Panc1 (cell line): ENCODE results near the gene ERCC2. TPM values are rescaled to one million over a fixed set of nuclear protein-coding genes. Genes with fewer than 3 reads are reported as not detected.

Experiments
- ATAC-seq: fragments of 200-7000 bp; cut with Tn5 transposase; 2 replicates; pipeline ENCODE4 v1.9.1; 2020; ENCODE audit warnings: mild to moderate bottlenecking, moderate library complexity
- BruUV-seq: library from RNA; stranded (reverse); fragments of 400-500 nt; replicated peaks from 2 replicates; lab custom pipeline; 2021; lab: Mats Ljungman, UMichigan
- CTCF ChIA-PET: fragments of 300-600 bp; sonication (Branson Sonifier 250); formaldehyde crosslinking; loops from one replicate; lab custom pipeline; 2022; ENCODE audit warnings: antibody characterized with exemption; lab: Charles Lee
- POLR2A ChIA-PET: fragments of 300-600 bp; sonication (Branson Sonifier 250); formaldehyde crosslinking; loops from one replicate; lab custom pipeline; 2022; ENCODE audit warnings: antibody characterized with exemption; lab: Charles Lee
- DNase-seq: peaks from one replicate; pipeline ENCODE4 v3.0.0-alpha.2; 2010; ENCODE audit warnings: low read depth, low spot score
- H3K27ac ChIP-seq: 2 replicates; pipeline ENCODE4 v1.5.1; 2011; ENCODE audit warnings: mild to moderate bottlenecking, low read length, inconsistent platforms
- H3K27me3 ChIP-seq: fragments of 200-500 bp; sonication (Bioruptor generic); 2 replicates; pipeline ENCODE4 v1.6.0; 2014; ENCODE audit warnings: low read length, inconsistent platforms; ENCODE audit not compliant: control insufficient read depth, insufficient read depth
- H3K36me3 ChIP-seq: fragments of 200-500 bp; sonication (Bioruptor generic); 2 replicates; pipeline ENCODE4 v1.5.1; 2014; ENCODE audit warnings: inconsistent platforms, mild to moderate bottlenecking, low read length, moderate library complexity; ENCODE audit not compliant: control insufficient read depth, insufficient read depth
- H3K4me1 ChIP-seq: 2 replicates; pipeline ENCODE4 v1.5.1; 2011; ENCODE audit warnings: inconsistent platforms, mild to moderate bottlenecking, low read length, moderate library complexity; ENCODE audit not compliant: control insufficient read depth, insufficient read depth
- H3K4me3 ChIP-seq, 2 experiments: 2 replicates each; pipeline ENCODE4 v1.5.1; 2011 to 2012; ENCODE audit warnings: low read depth in 2 of 2, low read length in 2 of 2, mild to moderate bottlenecking in 2 of 2, inconsistent platforms in 1 of 2, moderate library complexity in 1 of 2
- H3K9me3 ChIP-seq: fragments of 200-500 bp; sonication (Bioruptor generic); 2 replicates; pipeline ENCODE4 v1.5.1; 2014; ENCODE audit warnings: low read depth, mild to moderate bottlenecking, inconsistent platforms, low read length, moderate library complexity; ENCODE audit not compliant: control insufficient read depth, insufficient read depth
- CTCF ChIP-seq: fragments of 450-650 bp; IDR thresholded peaks from 2 replicates; pipeline ENCODE4 v1.5.1; 2017; ENCODE audit warnings: mild to moderate bottlenecking
- POLR2AphosphoS5 ChIP-seq: IDR thresholded peaks from 2 replicates; pipeline ENCODE4 v1.6.1; 2012; ENCODE audit warnings: mild to moderate bottlenecking, low read depth, low read length, moderate library complexity
- REST ChIP-seq, 2 experiments: IDR thresholded peaks; 2 replicates each; pipeline ENCODE4 v1.6.1; 2011 to 2012; ENCODE audit warnings: low read depth in 2 of 2, control low read depth in 1 of 2, low read length in 1 of 2, mild to moderate bottlenecking in 1 of 2, moderate library complexity in 1 of 2; ENCODE audit not compliant: insufficient read depth in 1 of 2
- SIN3A ChIP-seq: IDR thresholded peaks from 2 replicates; pipeline ENCODE4 v1.6.1; 2012; ENCODE audit warnings: low read depth, mild to moderate bottlenecking, low read length, moderate library complexity, borderline replicate concordance; ENCODE audit not compliant: insufficient read depth
- TCF7L2 ChIP-seq: IDR thresholded peaks from 2 replicates; pipeline ENCODE4 v1.6.1; 2011; ENCODE audit warnings: mild to moderate bottlenecking, low read depth, low read length, inconsistent platforms
- in situ Hi-C: cut with HindIII; loops from 2 replicates; pipeline ENCODE4 v1.10.0; 2016; ENCODE audit warnings: low sequenced_read_pairs, low pct_unique_long_range_greater_than_20kb
- intact Hi-C: fragments of 100-400 bp; cut with micrococcal nuclease; formaldehyde crosslinking; loops from one replicate; pipeline ENCODE4 v1.10.0; 2022; ENCODE audit not compliant: unreplicated experiment
- total RNA-seq: library from RNA; stranded (reverse); gene quantifications from one replicate; pipeline ENCODE4 v1.2.1, GENCODE V29; 2021; ENCODE audit not compliant: unreplicated experiment

The ERCC2 gene
- total RNA-seq, 1 experiment from 2014 or later = 32.5 TPM

- peaks cover 2% of the 10 kb centered on the region; the same call in 1 of the 2 replicates for H3K36me3 ChIP-seq
- ChIA-PET CTCF (no interaction called here), POLR2A (interaction anchor here (0.6 kb wide), 2 partner anchors 9 to 26 kb away, joined by 3 read pairs; partner anchors contain the start of gene ERCC2)
- in situ Hi-C loops = no loop called here
- no peak overlapping the region for H3K27ac ChIP-seq
- no peaks in the 10 kb centered on the region for H3K4me1 ChIP-seq
- no peaks in the 10 kb centered on the region for H3K27me3 ChIP-seq
- ATAC-seq = no peak
- DNase-seq = no peak
- no TSS peak for BruUV-seq
- TF ChIP-seq SIN3A (no peak), POLR2AphosphoS5 (no peak), REST (IDR thresholded peaks at IDR 0.05; ENCODE audit: insufficient read depth in 1 of 2, low read depth in 2 of 2, low read length in 1 of 2) (no peak), CTCF (no peak), TCF7L2 (no peak)
- H3K4me3 ChIP-seq = no peak overlapping the region
- no peaks in the 10 kb centered on the region for H3K9me3 ChIP-seq
- intact Hi-C loops = no loop called here
Observed at GRCh38 chr19:45344621-45345505, 25.5 kb downstream of the ERCC2 start.

- Histone ChIP-seq H3K36me3 (peaks cover 2% of the 10 kb centered on the region; the same call in 1 of the 2 replicates), H3K4me3 (no peak overlapping the region), H3K27me3 (no peaks in the 10 kb centered on the region), H3K4me1 (no peaks in the 10 kb centered on the region), H3K27ac (no peak overlapping the region), H3K9me3 (no peaks in the 10 kb centered on the region)
- no TSS peak for BruUV-seq
- DNase-seq = no peak
- in situ Hi-C loops = no loop called here
- ChIA-PET POLR2A (no interaction called here), CTCF (no interaction called here)
- ATAC-seq = no peak
- intact Hi-C loops = no loop called here
- TF ChIP-seq POLR2AphosphoS5 = no peak
- no peak for TF ChIP-seq TCF7L2
- no peak for TF ChIP-seq SIN3A
- TF ChIP-seq REST (IDR thresholded peaks at IDR 0.05; ENCODE audit: insufficient read depth in 1 of 2, low read depth in 2 of 2, low read length in 1 of 2) = no peak
- no peak for TF ChIP-seq CTCF
Observed at GRCh38 chr19:45342911-45343310, 27.5 kb downstream of the ERCC2 start.
